ENCODE results near the gene PSMD13.

- TF ChIP-seq, protein P1, sequence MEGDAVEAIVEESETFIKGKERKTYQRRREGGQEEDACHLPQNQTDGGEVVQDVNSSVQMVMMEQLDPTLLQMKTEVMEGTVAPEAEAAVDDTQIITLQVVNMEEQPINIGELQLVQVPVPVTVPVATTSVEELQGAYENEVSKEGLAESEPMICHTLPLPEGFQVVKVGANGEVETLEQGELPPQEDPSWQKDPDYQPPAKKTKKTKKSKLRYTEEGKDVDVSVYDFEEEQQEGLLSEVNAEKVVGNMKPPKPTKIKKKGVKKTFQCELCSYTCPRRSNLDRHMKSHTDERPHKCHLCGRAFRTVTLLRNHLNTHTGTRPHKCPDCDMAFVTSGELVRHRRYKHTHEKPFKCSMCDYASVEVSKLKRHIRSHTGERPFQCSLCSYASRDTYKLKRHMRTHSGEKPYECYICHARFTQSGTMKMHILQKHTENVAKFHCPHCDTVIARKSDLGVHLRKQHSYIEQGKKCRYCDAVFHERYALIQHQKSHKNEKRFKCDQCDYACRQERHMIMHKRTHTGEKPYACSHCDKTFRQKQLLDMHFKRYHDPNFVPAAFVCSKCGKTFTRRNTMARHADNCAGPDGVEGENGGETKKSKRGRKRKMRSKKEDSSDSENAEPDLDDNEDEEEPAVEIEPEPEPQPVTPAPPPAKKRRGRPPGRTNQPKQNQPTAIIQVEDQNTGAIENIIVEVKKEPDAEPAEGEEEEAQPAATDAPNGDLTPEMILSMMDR (IDR thresholded peaks at IDR 0.05; ENCODE audit: insufficient read depth, low read length, poor library complexity, severe bottlenecking): no peak
- TF ChIP-seq EZH2phosphoT487 (conservative IDR thresholded peaks at IDR 0.05; ENCODE audit: low read length): no peak
Observed at GRCh38 chr11:289398-289711, 52.6 kb downstream of the PSMD13 start.
